GM12892 (cell line): ENCODE measurements around the gene DPP6.

Experiments
- POLR2A ChIP-seq: IDR thresholded peaks from 2 replicates; pipeline ENCODE4 v1.6.1; 2011; ENCODE audit warnings: low read depth, low read length, control low read depth
- POLR2AphosphoS5 ChIP-seq: IDR thresholded peaks from 2 replicates; pipeline ENCODE4 v1.6.1; 2011; ENCODE audit warnings: low read depth, low read length, control low read depth
- TAF1 ChIP-seq: IDR thresholded peaks from 2 replicates; pipeline ENCODE4 v1.6.1; 2011; ENCODE audit warnings: low read depth, mild to moderate bottlenecking, control low read depth, low read length, borderline replicate concordance

DNA sequence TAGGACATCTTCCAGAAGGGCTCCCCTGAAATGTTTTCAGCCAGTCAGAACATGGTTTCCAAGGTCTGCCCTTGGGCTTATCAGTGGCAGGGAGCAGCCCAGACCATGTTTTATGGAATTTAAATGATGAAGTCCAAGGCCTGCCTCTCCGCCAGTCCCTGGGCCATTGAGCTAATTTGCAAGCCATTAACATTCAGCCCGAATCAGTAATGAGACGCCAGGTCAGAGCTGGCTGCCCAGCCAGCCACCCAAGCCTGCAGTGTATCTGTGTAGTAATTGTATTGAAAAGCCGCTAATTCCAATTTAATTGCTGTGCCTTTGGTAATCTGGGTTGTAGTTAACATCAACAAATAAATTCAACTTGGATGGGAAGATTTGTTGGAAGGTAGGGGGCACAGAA lies 819.3 kb downstream of the DPP6 start:
- TF ChIP-seq POLR2A (no peak), POLR2AphosphoS5 (no peak), TAF1 (no peak)
